ENCODE data around the gene TRIP10. TPM values are rescaled to one million over a fixed set of nuclear protein-coding genes. Genes with fewer than 3 reads are reported as not detected.

TRIP10 gene
- total and polyA plus RNA-seq, 2 of the 8 experiments (the other 6 are each of a cell fraction or from before 2014, with no cell fraction given) = 27.8 to 69.5 TPM

DNA sequence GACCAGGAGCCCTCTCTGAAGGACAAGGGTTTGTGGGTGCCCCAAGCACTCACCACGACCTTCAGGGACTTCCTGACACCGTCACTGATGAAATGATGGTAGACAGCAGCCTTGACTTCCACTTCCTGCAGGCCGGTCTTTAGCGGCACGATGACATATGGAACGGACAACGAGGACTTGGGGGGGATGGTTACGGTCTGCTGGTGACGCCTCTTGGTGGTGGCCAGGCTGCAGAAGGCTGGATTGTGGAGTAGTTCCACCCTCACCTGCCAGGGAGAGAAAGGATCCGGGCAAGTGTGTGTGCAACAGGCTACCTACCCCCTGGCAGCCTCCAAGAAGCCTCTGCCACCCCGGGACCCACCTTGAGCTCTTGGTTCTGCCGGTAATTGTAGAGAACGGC, 42.2 kb upstream of the TRIP10 start:
- no peak for TF ChIP-seq RBBP5 (IDR thresholded peaks at IDR 0.05; ENCODE audit: borderline replicate concordance, low read depth, low read length)
- TF ChIP-seq GABPA (IDR thresholded peaks at IDR 0.05; ENCODE audit: borderline replicate concordance, insufficient read depth, low read length) = no peak
- no peak for TF ChIP-seq CBX5 (IDR thresholded peaks at IDR 0.05; ENCODE audit: low read depth, low read length)
- H3K4me3 ChIP-seq (ENCODE audit: extremely low read depth in 1 of 4, insufficient read depth in 2 of 4, low read depth in 3 of 4, low read length in 4 of 4) = no peak overlapping the region
- no peak overlapping the region for H2BK5ac ChIP-seq (ENCODE audit: low read depth, low read length)
- H3K27ac ChIP-seq (ENCODE audit: low read depth, low read length) = no peak overlapping the region
- no peaks in the 10 kb centered on the region for H3K9me3 ChIP-seq (ENCODE audit: insufficient read depth in 2 of 2, low read depth in 1 of 2, low read length in 1 of 2)
- H3K36me3 ChIP-seq (ENCODE audit: control insufficient read depth in 2 of 4, insufficient read depth in 4 of 4, low read length in 3 of 4) = no peaks in the 10 kb centered on the region
- no peak overlapping the region for H4K5ac ChIP-seq (ENCODE audit: insufficient read length, low read depth, low read length)
- DNase-seq (ENCODE audit: low read depth in 1 of 2, low spot score in 2 of 2) (no peak), FAIRE-seq (no peak)
- no peak overlapping the region for H2AFZ ChIP-seq (ENCODE audit: low read length)
- H2BK15ac ChIP-seq (ENCODE audit: low read length) = no peak overlapping the region
- no peak overlapping the region for H3K18ac ChIP-seq (ENCODE audit: extremely low read depth, low read length)
- no peaks in the 10 kb centered on the region for H3K23me2 ChIP-seq (ENCODE audit: low read depth, low read length)
- H3K4me2 ChIP-seq (ENCODE audit: insufficient read depth in 1 of 2, low read depth in 2 of 2, low read length in 2 of 2) = no peak overlapping the region
- no peak overlapping the region for H2AK5ac ChIP-seq (ENCODE audit: low read depth, low read length)
- H2BK20ac ChIP-seq (ENCODE audit: low read length) = no peak overlapping the region
- 92% methylated on average over 13 of the region's 13 CpGs; no CpG with 5 or more reads in 1 of the 2 experiments for WGBS, 2 experiments (ENCODE audit: extremely low coverage in 1 of 2, insufficient coverage in 1 of 2, insufficient read length in 1 of 2, insufficient replicate concordance in 2 of 2, low coverage in 1 of 2, low lambda C conversion rate in 2 of 2, missing lambda C conversion rate in 1 of 2)
- CTCF ChIA-PET (ENCODE audit: partially characterized antibody) = interaction anchor here (0.6 kb wide), 1 partner anchor 397 kb away, joined by 3 read pairs; no protein-coding TSS in a partner anchor
- POLR2A ChIA-PET (ENCODE audit: partially characterized antibody) = no interaction called here
- H4K20me1 ChIP-seq (replicated peaks in 1 of 2; ENCODE audit: control insufficient read depth in 1 of 2, insufficient read depth in 2 of 2, low read length in 2 of 2) = no peaks in the 10 kb centered on the region
- no peak overlapping the region for H2BK12ac ChIP-seq (ENCODE audit: low read depth, low read length)
- no peaks in the 10 kb centered on the region for H3K4me1 ChIP-seq (replicated peaks in 1 of 4; ENCODE audit: control insufficient read depth in 3 of 4, insufficient read depth in 4 of 4, low read length in 3 of 4)
- H3K4ac ChIP-seq (replicated peaks; ENCODE audit: insufficient read length, low read depth, low read length) = no peak overlapping the region
- H4K8ac ChIP-seq (ENCODE audit: extremely low read depth, insufficient read depth, low read length) = no peak overlapping the region
- H3K56ac ChIP-seq (replicated peaks; ENCODE audit: insufficient read length, low read depth, low read length) = no peak overlapping the region
- no peak overlapping the region for H3K9ac ChIP-seq (replicated peaks in 1 of 4; ENCODE audit: extremely low read depth in 1 of 4, low read depth in 3 of 4, low read length in 3 of 4)
- no peak overlapping the region for H4K91ac ChIP-seq (replicated peaks; ENCODE audit: insufficient read length, low read length)
- H3K23ac ChIP-seq (ENCODE audit: insufficient read length) = no peak overlapping the region
- no peak overlapping the region for H3K14ac ChIP-seq (ENCODE audit: insufficient read length)
- H2BK120ac ChIP-seq (replicated peaks; ENCODE audit: low read depth, low read length) = no peak overlapping the region
- H3K79me2 ChIP-seq (ENCODE audit: control insufficient read depth in 1 of 2, insufficient read depth in 2 of 2, low read length in 2 of 2) = no peaks in the 10 kb centered on the region
- H3K27me3 ChIP-seq (replicated peaks in 1 of 4; ENCODE audit: control insufficient read depth in 3 of 4, extremely low read depth in 1 of 4, insufficient read depth in 3 of 4, low read length in 3 of 4) = no peaks in the 10 kb centered on the region
- H3K79me1 ChIP-seq (ENCODE audit: low read depth, low read length) = no peaks in the 10 kb centered on the region
